Dendritic cell treated with granulocyte-macrophage colony-stimulating factor and Interleukin-4, amounts not matched to agents 40 ng/mL and 50 ng/mL, for 4 days (primary cell): ENCODE results near the gene DHX40.
"Not testable (repeated sequence)": the region's sequence is repeated elsewhere in the genome, so short reads cannot be mapped to it uniquely, and the experiment has no call there.

ENCODE experiments used
- H3K27ac Mint-ChIP-seq: one replicate; pipeline ENCODE4 v1.8.0; 2022; ENCODE audit warnings: mild to moderate bottlenecking, mixed read lengths
- H3K27me3 Mint-ChIP-seq: one replicate; pipeline ENCODE4 v1.8.0; 2022; ENCODE audit warnings: mild to moderate bottlenecking, mixed read lengths
- H3K36me3 Mint-ChIP-seq: one replicate; pipeline ENCODE4 v1.8.0; 2022; ENCODE audit warnings: low read depth, mixed read lengths
- H3K4me1 Mint-ChIP-seq: one replicate; pipeline ENCODE4 v1.8.0; 2022; ENCODE audit warnings: low read depth, mixed read lengths
- H3K4me3 Mint-ChIP-seq: one replicate; pipeline ENCODE4 v1.8.0; 2022; ENCODE audit warnings: mild to moderate bottlenecking, moderate library complexity, mixed read lengths
- H3K9me3 Mint-ChIP-seq: one replicate; pipeline ENCODE4 v1.8.0; 2022; ENCODE audit warnings: mixed read lengths
- intact Hi-C: fragments of 100-400 bp; cut with micrococcal nuclease; formaldehyde crosslinking; loops from one replicate; pipeline ENCODE4 v1.15.0; 2022

DHX40 gene

GRCh38 chr17:59542960-59543635, 22.3 kb upstream of the DHX40 start:
- peaks cover 30% of the 10 kb centered on the region for H3K4me1 Mint-ChIP-seq
- no peak overlapping the region for H3K4me3 Mint-ChIP-seq
- H3K36me3 Mint-ChIP-seq = no peaks in the 10 kb centered on the region
- H3K27me3 Mint-ChIP-seq = no peaks in the 10 kb centered on the region
- peak overlapping the region; percentile 64 for H3K27ac Mint-ChIP-seq
- intact Hi-C loops = no loop called here
- H3K9me3 Mint-ChIP-seq = peaks cover 7% of the 10 kb centered on the region

- peaks cover 25% of the 10 kb centered on the region for H3K4me1 Mint-ChIP-seq
- no peaks in the 10 kb centered on the region for H3K9me3 Mint-ChIP-seq
- intact Hi-C loops = no loop called here
- H3K36me3 Mint-ChIP-seq = no peaks in the 10 kb centered on the region
- no peak overlapping the region for H3K4me3 Mint-ChIP-seq
- no peaks in the 10 kb centered on the region for H3K27me3 Mint-ChIP-seq
- H3K27ac Mint-ChIP-seq = no peak overlapping the region
Observed at GRCh38 chr17:59545942-59546341, 19.5 kb upstream of the DHX40 start.

GRCh38 chr17:59547131-59547915, 18.1 kb upstream of the DHX40 start:
- no peak overlapping the region for H3K27ac Mint-ChIP-seq
- no peak overlapping the region for H3K4me3 Mint-ChIP-seq
- no peaks in the 10 kb centered on the region for H3K27me3 Mint-ChIP-seq
- H3K36me3 Mint-ChIP-seq = no peaks in the 10 kb centered on the region
- intact Hi-C loops = no loop called here
- no peaks in the 10 kb centered on the region for H3K9me3 Mint-ChIP-seq
- H3K4me1 Mint-ChIP-seq = peaks cover 19% of the 10 kb centered on the region

GRCh38 chr17:59548985-59549384, 16.4 kb upstream of the DHX40 start:
- H3K27me3 Mint-ChIP-seq, H3K4me1 Mint-ChIP-seq, H3K27ac Mint-ChIP-seq, H3K36me3 Mint-ChIP-seq, intact Hi-C loops, H3K9me3 Mint-ChIP-seq, H3K4me3 Mint-ChIP-seq: not testable (repeated sequence)

- Mint-ChIP-seq H3K27me3 (peaks cover 3% of the 10 kb centered on the region), H3K4me1 (no peaks in the 10 kb centered on the region)
Observed at GRCh38 chr17:59550703-59551102, 14.7 kb upstream of the DHX40 start.

GRCh38 chr17:59558039-59558438, 7.4 kb upstream of the DHX40 start:
- Mint-ChIP-seq H3K36me3 (no peaks in the 10 kb centered on the region), H3K9me3 (no peaks in the 10 kb centered on the region), H3K27me3 (peaks cover 3% of the 10 kb centered on the region), H3K4me3 (no peak overlapping the region), H3K4me1 (peaks cover 14% of the 10 kb centered on the region), H3K27ac (no peak overlapping the region)
- intact Hi-C loops = no loop called here

More at GRCh38 chr17:59550703-59551102, 14.7 kb upstream of the DHX40 start:
- Mint-ChIP-seq H3K9me3 (no peaks in the 10 kb centered on the region), H3K36me3 (no peaks in the 10 kb centered on the region), H3K27ac (no peak overlapping the region), H3K4me3 (no peak overlapping the region)
- intact Hi-C loops = no loop called here

- no peaks in the 10 kb centered on the region for H3K36me3 Mint-ChIP-seq
- intact Hi-C loops = no loop called here
- peaks cover 14% of the 10 kb centered on the region for H3K4me1 Mint-ChIP-seq
- no peak overlapping the region for H3K27ac Mint-ChIP-seq
- no peaks in the 10 kb centered on the region for H3K9me3 Mint-ChIP-seq
- no peak overlapping the region for H3K4me3 Mint-ChIP-seq
- peaks cover 3% of the 10 kb centered on the region for H3K27me3 Mint-ChIP-seq
Observed at GRCh38 chr17:59558953-59559352, 6.5 kb upstream of the DHX40 start.

- no peak overlapping the region for H3K4me3 Mint-ChIP-seq
- H3K9me3 Mint-ChIP-seq = no peaks in the 10 kb centered on the region
- peak overlapping the region; percentile 71 for H3K27ac Mint-ChIP-seq
- peaks cover 19% of the 10 kb centered on the region for H3K4me1 Mint-ChIP-seq
- peaks cover 7% of the 10 kb centered on the region for H3K36me3 Mint-ChIP-seq
- no peaks in the 10 kb centered on the region for H3K27me3 Mint-ChIP-seq
- intact Hi-C loops = loop anchor here (1.0 to 10.0 kb wide), 2 partner anchors 40 to 246 kb away; no protein-coding TSS in a partner anchor
Observed at GRCh38 chr17:59561042-59561441, 4.4 kb upstream of the DHX40 start.

GRCh38 chr17:59565959-59566324, 532 bp downstream of the DHX40 start:
- no peaks in the 10 kb centered on the region for H3K27me3 Mint-ChIP-seq

GRCh38 chr17:59569151-59569550, 3.7 kb downstream of the DHX40 start:
- H3K27me3 Mint-ChIP-seq, H3K27ac Mint-ChIP-seq, H3K9me3 Mint-ChIP-seq, H3K4me3 Mint-ChIP-seq: not testable (repeated sequence)
- Mint-ChIP-seq H3K36me3 (peaks cover 30% of the 10 kb centered on the region), H3K4me1 (peaks cover 19% of the 10 kb centered on the region)
- intact Hi-C loops = loop anchor here (5.0 to 10.0 kb wide), 2 partner anchors 48 to 254 kb away; partner anchors contain the start of gene CLTC

More at GRCh38 chr17:59565959-59566324, 532 bp downstream of the DHX40 start:
- H3K9me3 Mint-ChIP-seq = no peaks in the 10 kb centered on the region
- H3K4me1 Mint-ChIP-seq = peaks cover 16% of the 10 kb centered on the region
- intact Hi-C loops = loop anchor here (5.0 to 10.0 kb wide), 2 partner anchors 51 to 251 kb away; partner anchors contain the start of gene CLTC
- H3K27ac Mint-ChIP-seq = peak overlapping the region; percentile 96
- H3K36me3 Mint-ChIP-seq = peaks cover 13% of the 10 kb centered on the region
- peak overlapping the region; percentile 100 for H3K4me3 Mint-ChIP-seq

GRCh38 chr17:59572301-59572924, 7.0 kb downstream of the DHX40 start:
- no peak overlapping the region for H3K27ac Mint-ChIP-seq
- intact Hi-C loops = no loop called here
- H3K9me3 Mint-ChIP-seq = no peaks in the 10 kb centered on the region
- no peak overlapping the region for H3K4me3 Mint-ChIP-seq
- peaks cover 14% of the 10 kb centered on the region for H3K4me1 Mint-ChIP-seq
- H3K27me3 Mint-ChIP-seq = no peaks in the 10 kb centered on the region
- H3K36me3 Mint-ChIP-seq = peaks cover 26% of the 10 kb centered on the region

- H3K27ac Mint-ChIP-seq, H3K4me1 Mint-ChIP-seq, H3K4me3 Mint-ChIP-seq, H3K27me3 Mint-ChIP-seq, H3K9me3 Mint-ChIP-seq, intact Hi-C loops: not testable (repeated sequence)
- peaks cover 12% of the 10 kb centered on the region for H3K36me3 Mint-ChIP-seq
Observed at GRCh38 chr17:59584168-59584567, 18.8 kb downstream of the DHX40 start.

GRCh38 chr17:59600169-59600568, 34.8 kb downstream of the DHX40 start:
- intact Hi-C loops = loop anchor here (10.0 kb wide), 1 partner anchor 55 kb away; no protein-coding TSS in a partner anchor
- no peaks in the 10 kb centered on the region for H3K4me1 Mint-ChIP-seq
- no peaks in the 10 kb centered on the region for H3K9me3 Mint-ChIP-seq
- H3K27ac Mint-ChIP-seq = no peak overlapping the region
- H3K4me3 Mint-ChIP-seq = no peak overlapping the region
- H3K27me3 Mint-ChIP-seq = no peaks in the 10 kb centered on the region
- H3K36me3 Mint-ChIP-seq = peaks cover 50% of the 10 kb centered on the region

- Mint-ChIP-seq H3K4me1 (no peaks in the 10 kb centered on the region), H3K27me3 (no peaks in the 10 kb centered on the region), H3K27ac (no peak overlapping the region), H3K9me3 (no peaks in the 10 kb centered on the region), H3K4me3 (no peak overlapping the region), H3K36me3 (peaks cover 60% of the 10 kb centered on the region)
- intact Hi-C loops = loop anchor here (10.0 kb wide), 1 partner anchor 54 kb away; no protein-coding TSS in a partner anchor
Observed at GRCh38 chr17:59601130-59601529, 35.7 kb downstream of the DHX40 start.
